KOPT-K1 (cell line): ENCODE data around the gene SECTM1.

Experiments
- H3K27ac ChIP-seq: fragments of 200-600 bp; sonication (generic); 2 replicates; pipeline ENCODE4 v1.5.1; 2016; ENCODE audit warnings: antibody characterized with exemption, mild to moderate bottlenecking, low read depth, low read length; ENCODE audit not compliant: poor library complexity, severe bottlenecking
- H3K36me3 ChIP-seq: fragments of 200-600 bp; sonication (generic); 2 replicates; pipeline ENCODE4 v1.5.1; 2017; ENCODE audit warnings: antibody characterized with exemption, mild to moderate bottlenecking, low read length, moderate library complexity; ENCODE audit not compliant: insufficient read depth
- H3K9me3 ChIP-seq: fragments of 200-600 bp; sonication (generic); 2 replicates; pipeline ENCODE4 v1.5.1; 2017; ENCODE audit warnings: antibody characterized with exemption, low read length, mild to moderate bottlenecking; ENCODE audit not compliant: insufficient read depth, poor library complexity, severe bottlenecking

Gene SECTM1

GRCh38 chr17:82278786-82279391, 54.7 kb downstream of the SECTM1 start:
- Histone ChIP-seq H3K27ac (no peak overlapping the region), H3K36me3 (no peaks in the 10 kb centered on the region), H3K9me3 (no peaks in the 10 kb centered on the region)

GRCh38 chr17:82278308-82278707, 55.3 kb downstream of the SECTM1 start:
- no peak overlapping the region for H3K27ac ChIP-seq
- H3K9me3 ChIP-seq: no peaks in the 10 kb centered on the region
- no peaks in the 10 kb centered on the region for H3K36me3 ChIP-seq

GRCh38 chr17:82277851-82278250, 55.7 kb downstream of the SECTM1 start:
- Histone ChIP-seq H3K27ac (no peak overlapping the region), H3K36me3 (no peaks in the 10 kb centered on the region), H3K9me3 (no peaks in the 10 kb centered on the region)

- Histone ChIP-seq H3K27ac (no peak overlapping the region), H3K36me3 (peaks cover 3% of the 10 kb centered on the region), H3K9me3 (no peaks in the 10 kb centered on the region)
Measured at GRCh38 chr17:82276938-82277337, 56.6 kb downstream of the SECTM1 start.

GRCh38 chr17:82275326-82275725, 58.2 kb downstream of the SECTM1 start:
- Histone ChIP-seq H3K9me3 (no peaks in the 10 kb centered on the region), H3K27ac (no peak overlapping the region), H3K36me3 (peaks cover 19% of the 10 kb centered on the region)

GRCh38 chr17:82274134-82275020, 59.2 kb downstream of the SECTM1 start:
- Histone ChIP-seq H3K27ac (peak overlapping the region; percentile 87), H3K9me3 (no peaks in the 10 kb centered on the region), H3K36me3 (peaks cover 29% of the 10 kb centered on the region)

GRCh38 chr17:82273327-82274133, 60.0 kb downstream of the SECTM1 start, which contains the start of gene CSNK1D:
TSS of gene CSNK1D (minus strand) at chr17:82273700. CDS start at chr17:82273381, 319 bp downstream.
- H3K27ac ChIP-seq: peak within 1 kb of the TSS; percentile 87
- peaks cover 37% of the 10 kb centered on the region for H3K36me3 ChIP-seq

GRCh38 chr17:82272495-82273326, 60.9 kb downstream of the SECTM1 start:
- H3K9me3 ChIP-seq: no peaks in the 10 kb centered on the region
- H3K36me3 ChIP-seq: peaks cover 45% of the 10 kb centered on the region
- peak overlapping the region; percentile 87 for H3K27ac ChIP-seq

More at GRCh38 chr17:82273327-82274133, 60.0 kb downstream of the SECTM1 start, which contains the start of gene CSNK1D:
- H3K9me3 ChIP-seq: no peaks in the 10 kb centered on the region

GRCh38 chr17:82271401-82271800, 62.2 kb downstream of the SECTM1 start:
- no peaks in the 10 kb centered on the region for H3K9me3 ChIP-seq
- no peak overlapping the region for H3K27ac ChIP-seq
- H3K36me3 ChIP-seq: peaks cover 58% of the 10 kb centered on the region
